Measurements from ENCODE around the gene CADPS.

Gene CADPS

GRCh38 chr3:62873451-62873760 is 1.8 kb downstream of the CADPS start:
- no peak for DNase-seq

GRCh38 chr3:62872318-62872717 is 2.9 kb downstream of the CADPS start:
- DNase-seq = no peak

- DNase-seq = no peak
Observed at GRCh38 chr3:62870321-62870720, 4.9 kb downstream of the CADPS start.

DNA sequence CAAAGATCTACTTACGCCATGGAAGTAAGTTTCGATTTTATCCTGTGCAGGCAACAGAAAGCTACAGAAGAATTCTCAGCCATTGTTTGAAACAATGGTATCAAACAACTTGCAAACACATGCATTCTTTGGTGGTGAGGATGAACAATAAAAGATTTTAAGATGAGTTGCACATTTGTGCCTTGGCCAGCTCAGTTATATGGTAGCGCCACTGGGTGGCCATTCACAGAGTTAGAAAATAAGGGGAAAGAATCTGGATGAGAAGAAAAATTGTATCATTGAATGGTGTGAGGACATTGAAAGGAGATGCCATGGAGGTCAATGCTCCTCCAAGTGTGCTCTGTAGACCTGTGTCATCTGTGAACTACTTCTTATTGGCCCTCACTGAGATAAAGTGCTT is 11.6 kb downstream of the CADPS start:
- DNase-seq = no peak

DNA sequence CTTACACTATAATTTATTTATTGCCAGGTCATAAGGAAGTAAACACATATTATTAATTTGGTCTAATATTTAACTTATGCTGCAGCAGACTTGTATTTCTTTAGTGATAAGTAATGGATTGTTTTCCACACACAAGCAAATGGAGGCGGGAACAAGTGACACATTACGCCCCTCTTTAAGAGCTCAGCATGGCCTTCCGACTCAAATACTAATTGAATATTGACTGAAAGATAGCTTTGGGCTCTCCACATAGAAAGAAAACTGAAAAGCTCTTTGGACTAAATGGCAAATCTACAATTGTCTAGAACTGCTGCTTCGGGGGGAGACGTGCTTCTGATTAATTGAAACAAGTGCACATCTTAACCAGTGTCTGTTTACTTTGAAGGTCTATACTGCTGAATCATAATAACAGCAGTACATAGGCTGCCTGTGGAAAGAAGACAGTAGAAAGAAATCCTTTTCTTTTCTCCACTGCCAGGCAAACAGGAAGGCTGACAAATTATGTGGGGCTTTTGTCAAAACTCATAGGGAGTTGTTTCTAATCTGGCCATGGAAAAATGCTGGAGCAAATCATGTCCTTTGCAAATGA is 15.9 kb downstream of the CADPS start:
- no peak for DNase-seq

DNA sequence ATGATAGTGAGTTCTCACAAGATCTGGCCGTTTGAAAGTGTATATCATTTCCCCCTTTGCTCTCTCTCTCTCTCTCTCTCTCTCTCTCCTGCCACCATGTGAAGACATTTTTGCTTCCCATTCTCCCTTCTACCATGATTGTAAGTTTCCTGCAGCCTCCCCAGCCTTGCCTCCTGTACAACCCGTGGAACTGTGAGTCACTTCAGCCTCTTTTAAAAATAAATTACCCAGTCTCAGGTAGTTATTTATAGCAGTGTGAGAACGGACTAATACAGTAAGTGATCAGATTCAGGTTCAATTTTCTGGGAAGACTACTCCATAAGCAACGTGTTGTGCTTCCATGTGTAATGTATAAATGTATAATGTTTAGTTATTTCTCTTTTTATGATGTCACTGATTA is 29.2 kb downstream of the CADPS start:
- DNase-seq = no peak

GRCh38 chr3:62843508-62843907 is 31.7 kb downstream of the CADPS start:
- no peak for DNase-seq

DNA sequence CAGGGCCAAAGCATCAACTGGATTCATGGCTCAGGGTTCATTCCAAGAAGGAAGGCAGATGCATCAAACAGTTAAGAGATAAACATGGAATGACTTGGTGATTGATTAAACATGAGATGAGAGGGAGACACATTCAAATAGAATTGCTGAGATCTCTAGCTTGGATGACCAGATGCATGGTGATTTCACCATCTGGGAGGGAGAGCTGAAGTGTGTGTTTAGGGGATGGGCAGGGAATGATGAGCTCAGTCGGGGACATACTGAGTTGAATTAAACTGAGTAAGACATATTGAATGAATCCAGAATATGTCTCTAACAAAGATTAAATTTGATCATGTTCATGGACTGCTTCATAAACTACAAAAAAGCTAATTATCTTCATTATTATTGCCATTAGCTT is 35.5 kb downstream of the CADPS start:
- no peak for DNase-seq

- DNase-seq = no peak
Observed at GRCh38 chr3:62837145-62837787, 38.0 kb downstream of the CADPS start.

- no peak for DNase-seq
Observed at GRCh38 chr3:62835554-62836236, 39.5 kb downstream of the CADPS start.

GRCh38 chr3:62833538-62833937 is 41.7 kb downstream of the CADPS start:
- DNase-seq = no peak

DNA sequence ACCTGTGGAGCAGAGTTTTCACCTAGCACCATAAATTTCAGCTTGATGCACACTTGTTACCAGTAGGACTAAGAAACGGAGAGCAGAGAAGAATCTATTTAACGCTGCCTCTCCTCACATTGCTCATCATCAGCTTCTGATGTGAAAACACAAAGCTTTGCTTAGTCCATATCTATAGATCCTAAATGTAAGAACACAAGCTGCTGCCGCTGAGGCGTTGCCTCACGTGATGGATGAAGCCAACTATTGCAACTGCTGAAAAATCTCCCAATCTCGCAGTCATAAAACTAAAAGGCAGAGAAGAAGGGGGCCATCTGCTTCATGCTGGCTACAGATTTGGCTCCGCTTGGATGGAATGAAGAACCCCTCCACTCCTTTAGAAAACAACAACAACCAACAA is 42.7 kb downstream of the CADPS start:
- DNase-seq = no peak

DNA sequence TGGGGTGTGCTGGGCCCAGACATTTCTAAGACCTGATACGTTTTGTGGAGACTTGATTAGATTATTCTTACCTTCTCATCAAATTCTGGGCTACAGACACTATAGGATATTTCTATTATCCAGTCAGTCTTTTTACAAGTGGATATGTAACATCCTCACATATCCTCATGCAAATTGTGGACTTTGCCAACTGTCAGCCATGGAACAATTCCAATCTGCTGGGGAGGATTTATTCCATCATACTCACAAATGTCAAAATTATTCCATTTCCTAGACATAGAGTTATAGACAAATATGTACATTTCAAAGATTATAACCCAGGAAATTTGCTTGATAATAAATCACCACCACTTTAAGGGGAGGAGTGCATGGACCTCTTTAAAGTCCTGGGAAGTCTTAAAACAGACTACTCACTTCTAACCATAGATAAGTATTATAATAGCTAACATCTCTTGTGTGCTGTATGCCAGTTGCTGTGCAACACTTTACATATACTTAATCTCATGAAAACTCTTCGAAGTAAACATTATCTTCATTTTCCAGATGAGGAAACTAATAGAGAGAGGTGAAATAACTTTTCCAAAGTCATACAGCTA is 44.4 kb downstream of the CADPS start:
- no peak for DNase-seq

DNA sequence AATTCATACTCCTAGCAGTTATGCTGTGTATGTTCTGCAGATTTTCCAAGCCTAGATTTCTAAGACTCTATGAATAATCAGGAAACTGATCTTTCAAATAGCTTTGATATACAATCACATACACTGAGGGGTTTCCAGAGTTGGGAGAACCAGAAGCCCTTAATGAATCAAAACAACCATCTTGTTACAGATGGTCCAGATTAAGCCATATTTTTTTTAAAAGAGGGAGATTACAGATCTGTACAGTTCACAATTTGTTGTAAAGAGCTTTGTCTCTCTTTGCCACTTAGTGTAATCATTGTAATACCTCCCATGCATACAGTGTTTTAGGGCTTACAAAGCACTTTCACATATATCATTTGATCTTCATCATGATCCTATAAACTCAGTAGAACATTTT is 47.7 kb downstream of the CADPS start:
- no peak for DNase-seq

DNA sequence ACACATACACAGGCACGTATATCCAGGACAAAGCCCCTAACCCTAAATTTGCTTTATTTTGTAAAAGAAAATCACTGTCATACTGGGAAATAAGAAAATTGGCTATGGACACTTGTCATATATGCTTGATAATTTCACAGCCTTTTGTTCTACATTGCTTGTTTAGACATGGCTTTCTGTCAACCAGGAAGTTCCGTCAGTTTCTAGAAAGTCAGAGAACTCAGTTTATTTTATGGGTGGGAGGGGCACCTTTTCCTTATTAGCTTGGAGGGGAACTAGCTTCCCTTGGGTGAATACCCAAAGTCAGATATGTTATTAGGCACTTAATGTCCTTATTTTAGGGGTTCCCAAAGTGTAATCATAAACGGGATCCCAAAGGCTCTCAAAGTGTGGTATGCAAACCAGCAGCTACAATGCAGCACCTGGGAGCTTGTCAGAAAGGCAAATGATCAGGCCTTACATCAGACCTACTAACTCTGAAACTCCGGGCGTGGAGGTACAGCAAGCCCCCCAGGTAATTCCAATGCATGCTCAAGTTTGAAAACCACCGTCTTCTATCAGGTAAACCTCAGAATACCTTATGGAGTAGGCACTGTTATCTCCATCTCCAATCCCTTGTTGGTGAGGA is 50.1 kb downstream of the CADPS start:
- no peak for DNase-seq

GRCh38 chr3:62823461-62824050 is 51.7 kb downstream of the CADPS start:
- DNase-seq = no peak

GRCh38 chr3:62822905-62823304 is 52.3 kb downstream of the CADPS start:
- no peak for DNase-seq

DNA sequence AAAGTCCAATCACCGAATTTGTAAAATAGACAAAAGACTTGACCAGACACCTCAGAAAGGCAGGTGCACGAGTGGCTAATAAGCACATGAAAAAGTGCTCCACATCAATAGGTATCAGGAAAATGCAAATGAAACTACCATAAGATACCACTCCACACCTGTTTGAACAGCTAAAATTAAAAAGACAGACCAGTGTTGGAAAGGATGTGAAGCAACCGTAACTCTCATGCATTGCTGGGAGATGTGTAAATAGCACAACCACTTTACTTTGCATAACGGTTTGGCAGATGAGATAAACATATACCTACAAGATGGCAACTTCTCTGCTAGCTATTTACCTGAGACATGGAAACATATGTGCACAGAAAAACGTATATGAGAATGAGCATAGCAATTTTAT is 56.9 kb downstream of the CADPS start:
- no peak for DNase-seq

DNA sequence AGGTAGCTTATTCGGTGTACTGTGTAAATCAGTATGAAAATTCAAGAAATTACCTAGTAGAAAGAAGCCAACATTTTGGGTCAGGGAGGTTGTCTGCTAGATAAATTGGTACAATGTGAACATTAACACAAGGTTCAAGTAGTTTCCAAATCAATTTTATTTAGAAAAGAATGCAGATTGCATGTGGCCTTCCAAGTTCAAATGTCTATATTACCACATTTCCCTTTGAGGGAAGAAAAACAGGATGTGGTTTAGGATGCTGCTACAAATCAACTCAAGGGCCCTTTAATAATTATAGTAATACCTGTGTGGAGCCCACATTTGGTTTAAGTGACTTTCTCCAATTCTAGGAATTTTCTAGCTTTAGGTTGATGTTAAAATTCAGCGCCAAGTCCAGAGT is 57.5 kb downstream of the CADPS start:
- no peak for DNase-seq

GRCh38 chr3:62815981-62816380 is 59.2 kb downstream of the CADPS start:
- DNase-seq = no peak

DNA sequence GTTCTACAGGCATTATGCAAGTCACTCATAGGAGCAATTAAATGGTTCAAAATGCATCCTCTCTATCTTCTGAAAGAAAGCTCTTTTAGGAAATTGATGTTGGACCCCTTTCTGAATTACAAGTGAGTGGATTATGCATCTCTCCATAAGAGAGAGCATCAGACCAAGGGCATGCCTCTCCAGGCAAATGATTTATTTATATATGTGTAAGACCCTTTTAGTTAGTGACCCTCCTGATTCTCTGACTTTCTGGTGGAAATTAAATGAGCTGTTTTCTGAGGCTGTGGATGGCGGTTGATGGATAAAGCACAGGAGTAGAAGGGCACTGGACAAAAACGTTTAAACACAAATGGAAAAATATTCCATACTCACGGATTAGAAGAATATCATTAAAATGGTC is 62.6 kb downstream of the CADPS start:
- no peak for DNase-seq

GRCh38 chr3:62811119-62811518 is 64.1 kb downstream of the CADPS start:
- DNase-seq = no peak

DNA sequence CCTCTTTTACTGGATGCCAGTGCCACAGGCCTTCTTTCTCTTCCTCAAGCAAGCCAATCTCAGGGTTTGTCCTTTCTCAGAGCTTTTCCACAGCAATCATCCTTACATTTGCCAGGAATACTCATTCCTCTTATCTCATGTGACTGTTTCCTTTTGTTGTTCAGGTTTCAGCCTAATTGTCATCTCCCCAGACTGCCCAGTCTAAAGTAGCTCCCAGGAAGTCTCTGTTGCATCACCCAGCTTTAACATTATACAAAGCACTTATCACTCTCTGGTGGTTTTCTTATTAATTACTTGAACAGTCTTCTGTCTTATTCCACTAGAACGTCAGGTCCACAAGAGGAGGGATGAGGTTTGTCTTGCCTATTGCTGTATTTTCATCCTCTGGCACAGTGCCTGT is 65.8 kb downstream of the CADPS start:
- no peak for DNase-seq
